ENCODE data around the gene LSM12. TPM values are rescaled to one million over a fixed set of nuclear protein-coding genes. Genes with fewer than 3 reads are reported as not detected.
A peak's percentile ranks its signal among the peaks of the same experiment; 100 is the strongest.

LSM12 gene
- total RNA-seq, 2 donors from 2014 or later, result 24.9 to 30.8 TPM

- Histone ChIP-seq H3K4me3 (peak overlapping the region; percentile 90), H3K27ac (no peak overlapping the region), H3K36me3 (no peaks in the 10 kb centered on the region), H3K9me3 (no peaks in the 10 kb centered on the region), H3K27me3 (replicated peaks; ENCODE audit: insufficient read depth) (peaks cover 5% of the 10 kb centered on the region), H3K4me1 (ENCODE audit: control insufficient read depth in 1 of 2, low read depth in 2 of 2) (peaks cover 26 to 38% of the 10 kb centered on the region in 2 donors)
- ATAC-seq (ENCODE audit: insufficient number of reproducible peaks, low FRiP score, low read depth), result no peak
- TF ChIP-seq CTCF (IDR thresholded peaks at IDR 0.05), result no peak
- no peak for DNase-seq (ENCODE audit: low spot score)
Observed at GRCh38 chr17:44004761-44005526, 61.5 kb downstream of the LSM12 start.

- H3K36me3 ChIP-seq, result no peaks in the 10 kb centered on the region
- no peak within 1 kb of the TSS for H3K27ac ChIP-seq
- ATAC-seq (ENCODE audit: insufficient number of reproducible peaks, low FRiP score, low read depth), result no peak
- no peaks in the 10 kb centered on the region for H3K9me3 ChIP-seq
- H3K4me3 ChIP-seq, result peak within 1 kb of the TSS; percentile 90
- H3K4me1 ChIP-seq (ENCODE audit: control insufficient read depth in 1 of 2, low read depth in 2 of 2), result peaks cover 26 to 38% of the 10 kb centered on the region in 2 donors
- TF ChIP-seq CTCF (IDR thresholded peaks at IDR 0.05), result no peak
- no peak for DNase-seq (ENCODE audit: low spot score)
- H3K27me3 ChIP-seq (replicated peaks; ENCODE audit: insufficient read depth), result peaks cover 5% of the 10 kb centered on the region
Observed at GRCh38 chr17:44004077-44004760, 62.3 kb downstream of the LSM12 start, which contains the start of gene NAGS. NAGS (plus strand) TSS chr17:44004622; CDS start chr17:44004664, 42 bp downstream.

- Histone ChIP-seq H3K4me1 (ENCODE audit: control insufficient read depth in 1 of 2, low read depth in 2 of 2) (peaks cover 15 to 27% of the 10 kb centered on the region in 2 donors), H3K36me3 (no peaks in the 10 kb centered on the region), H3K27me3 (replicated peaks; ENCODE audit: insufficient read depth) (peaks cover 5% of the 10 kb centered on the region), H3K4me3 (no peak overlapping the region), H3K9me3 (no peaks in the 10 kb centered on the region), H3K27ac (no peak overlapping the region)
- TF ChIP-seq CTCF (IDR thresholded peaks at IDR 0.05), result no peak
- DNase-seq (ENCODE audit: low spot score) (no peak), ATAC-seq (ENCODE audit: insufficient number of reproducible peaks, low FRiP score, low read depth) (no peak)
Observed at GRCh38 chr17:44002141-44002848, 64.2 kb downstream of the LSM12 start.

- ATAC-seq (ENCODE audit: insufficient number of reproducible peaks, low FRiP score, low read depth) (no peak), DNase-seq (ENCODE audit: low spot score) (no peak)
- Histone ChIP-seq H3K36me3 (no peaks in the 10 kb centered on the region), H3K27me3 (replicated peaks; ENCODE audit: insufficient read depth) (peaks cover 5% of the 10 kb centered on the region), H3K4me1 (ENCODE audit: control insufficient read depth in 1 of 2, low read depth in 2 of 2) (peaks cover 13 to 22% of the 10 kb centered on the region in 2 donors), H3K9me3 (no peaks in the 10 kb centered on the region), H3K4me3 (no peak overlapping the region), H3K27ac (no peak overlapping the region)
- TF ChIP-seq CTCF (IDR thresholded peaks at IDR 0.05), result no peak
Observed at GRCh38 chr17:44001461-44001920, 65.0 kb downstream of the LSM12 start.
